HG03175 (cell line): ENCODE data around the gene DYRK2.

Source experiments
- ATAC-seq: cut with Tn5 transposase; IDR thresholded peaks from one replicate; pipeline ENCODE4 v1.9.1; 2021; ENCODE audit warnings: mild to moderate bottlenecking, moderate library complexity; ENCODE audit not compliant: unreplicated experiment

The DYRK2 gene

GRCh38 chr12:67645601-67646000, 2.9 kb upstream of the DYRK2 start:
- ATAC-seq, result no peak

- ATAC-seq, result no peak
Observed at GRCh38 chr12:67646775-67647174, 1.8 kb upstream of the DYRK2 start.

- no peak for ATAC-seq
Observed at GRCh38 chr12:67647181-67647798, 1.3 kb upstream of the DYRK2 start.

- peak; percentile 31 for ATAC-seq
Observed at GRCh38 chr12:67647799-67648520, 585 bp upstream of the DYRK2 start.

GRCh38 chr12:67649261-67649569, 670 bp downstream of the DYRK2 start:
- ATAC-seq, result peak; percentile 16

GRCh38 chr12:67649570-67650387, 1.2 kb downstream of the DYRK2 start:
- peak; percentile 9 for ATAC-seq

- no peak for ATAC-seq
Observed at GRCh38 chr12:67650388-67651131, 2.0 kb downstream of the DYRK2 start.

GRCh38 chr12:67651132-67651695, 2.7 kb downstream of the DYRK2 start:
- peak; percentile 43 for ATAC-seq

- no peak for ATAC-seq
Observed at GRCh38 chr12:67655829-67656228, 7.3 kb downstream of the DYRK2 start.

- ATAC-seq, result no peak
Observed at GRCh38 chr12:67656251-67656650, 7.7 kb downstream of the DYRK2 start.

- ATAC-seq, result no peak
Observed at GRCh38 chr12:67658486-67658885, 9.9 kb downstream of the DYRK2 start.

GRCh38 chr12:67659292-67659691, 10.7 kb downstream of the DYRK2 start:
- ATAC-seq, result no peak

GRCh38 chr12:67661311-67662021, 12.9 kb downstream of the DYRK2 start:
- ATAC-seq, result no peak

- no peak for ATAC-seq
Observed at GRCh38 chr12:67662910-67663538, 14.5 kb downstream of the DYRK2 start.

- ATAC-seq, result no peak
Observed at GRCh38 chr12:67664171-67664570, 15.6 kb downstream of the DYRK2 start.

GRCh38 chr12:67665679-67666078, 17.1 kb downstream of the DYRK2 start:
- no peak for ATAC-seq

- ATAC-seq, result no peak
Observed at GRCh38 chr12:67666605-67667004, 18.1 kb downstream of the DYRK2 start.

- no peak for ATAC-seq
Observed at GRCh38 chr12:67667276-67668073, 18.9 kb downstream of the DYRK2 start.
